ENCODE data around the gene RAB25. TPM values are rescaled to one million over a fixed set of nuclear protein-coding genes. Genes with fewer than 3 reads are reported as not detected.
A peak's percentile ranks its signal among the peaks of the same experiment; 100 is the strongest.

Gene RAB25
- total RNA-seq, 1 experiment from 2014 or later, result not detected

- Histone ChIP-seq H3K36me3 (ENCODE audit: insufficient read depth, low read length) (no peaks in the 10 kb centered on the region), H3K9ac (ENCODE audit: low read length) (no peak overlapping the region), H3K79me2 (ENCODE audit: low read length) (no peaks in the 10 kb centered on the region), H3K9me3 (ENCODE audit: low read length) (no peaks in the 10 kb centered on the region), H3K27ac (ENCODE audit: low read length) (no peak overlapping the region), H3K27me3 (ENCODE audit: low read length) (no peaks in the 10 kb centered on the region), H3K9me2 (replicated peaks; ENCODE audit: insufficient read depth, low read length) (no peaks in the 10 kb centered on the region), H3K4me3 (ENCODE audit: low read length) (no peak overlapping the region), H4K20me1 (ENCODE audit: insufficient read depth, low read depth, low read length) (no peaks in the 10 kb centered on the region), H2AFZ (ENCODE audit: low read length) (no peak overlapping the region), H3K4me1 (ENCODE audit: low read length) (peaks cover 35% of the 10 kb centered on the region), H3K4me2 (ENCODE audit: low read depth, low read length, poor library complexity, severe bottlenecking) (no peak overlapping the region)
- DNase-seq, result no peak
Measured at GRCh38 chr1:156102633-156103511, 41.9 kb downstream of the RAB25 start.

DNA sequence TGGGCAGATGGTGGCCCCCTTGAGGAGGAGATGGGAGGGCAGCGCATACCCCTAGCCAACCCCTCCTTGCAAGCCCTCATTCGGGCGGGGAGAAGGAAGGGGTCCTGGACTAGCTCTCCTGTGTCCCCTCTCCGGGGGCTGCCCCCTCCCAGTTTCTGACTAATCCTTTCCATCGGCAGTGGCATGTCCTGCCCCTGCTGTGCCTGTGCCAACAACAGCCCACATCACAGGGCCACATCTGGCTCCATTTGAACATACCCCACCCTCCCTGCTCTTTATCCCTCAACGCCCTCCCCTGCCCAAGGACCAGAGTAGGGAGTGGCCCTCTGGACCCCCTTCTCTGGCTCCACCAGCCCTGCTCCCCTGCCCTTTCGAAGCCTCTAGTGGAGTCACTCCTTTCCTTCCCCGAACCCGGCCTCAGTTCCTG is 42.6 kb downstream of the RAB25 start:
- Histone ChIP-seq H3K27me3 (ENCODE audit: low read length) (no peaks in the 10 kb centered on the region), H3K9me2 (replicated peaks; ENCODE audit: insufficient read depth, low read length) (no peaks in the 10 kb centered on the region), H3K9me3 (ENCODE audit: low read length) (no peaks in the 10 kb centered on the region), H3K79me2 (ENCODE audit: low read length) (no peaks in the 10 kb centered on the region), H3K4me3 (ENCODE audit: low read length) (no peak overlapping the region), H3K4me1 (ENCODE audit: low read length) (peaks cover 35% of the 10 kb centered on the region), H3K9ac (ENCODE audit: low read length) (no peak overlapping the region), H4K20me1 (ENCODE audit: insufficient read depth, low read depth, low read length) (no peaks in the 10 kb centered on the region), H2AFZ (ENCODE audit: low read length) (no peak overlapping the region), H3K27ac (ENCODE audit: low read length) (no peak overlapping the region), H3K4me2 (ENCODE audit: low read depth, low read length, poor library complexity, severe bottlenecking) (no peak overlapping the region), H3K36me3 (ENCODE audit: insufficient read depth, low read length) (no peaks in the 10 kb centered on the region)
- no peak for DNase-seq

DNA sequence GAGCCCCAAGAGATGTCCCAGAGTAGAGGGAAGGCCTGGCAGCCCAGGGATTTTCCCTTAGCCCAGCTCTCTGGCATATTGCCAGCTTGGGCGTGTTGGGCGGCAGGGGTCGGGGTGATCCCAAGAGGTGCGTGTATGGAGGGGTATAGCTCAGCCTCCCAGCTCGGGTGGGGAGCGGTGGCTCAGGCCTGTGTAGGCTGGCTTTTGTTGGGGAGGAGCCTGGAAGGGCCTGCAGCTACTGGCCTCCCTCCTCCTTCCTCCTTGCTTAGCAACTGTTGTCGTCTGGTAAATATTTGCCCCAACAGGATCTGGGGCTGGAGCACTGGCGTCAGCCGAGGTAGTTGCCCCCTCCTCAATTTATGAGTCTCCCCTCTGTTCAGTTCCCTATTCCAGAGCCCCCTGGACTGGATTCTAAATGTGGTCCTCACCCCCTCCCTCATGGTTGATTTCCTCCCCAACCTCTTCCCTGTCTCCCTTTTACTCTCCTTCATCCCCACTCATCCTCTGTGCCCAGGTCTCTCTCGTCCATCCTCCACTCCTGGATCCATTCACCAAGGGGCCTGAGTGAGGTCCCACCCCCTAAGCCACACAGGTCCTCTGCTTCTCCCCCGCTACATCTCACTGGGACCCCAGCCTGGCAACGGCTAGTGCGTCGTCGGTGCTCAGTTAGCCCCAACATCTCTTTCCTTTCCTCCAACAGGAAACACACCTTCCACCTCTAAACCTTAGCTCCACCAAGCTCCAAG is 43.3 kb downstream of the RAB25 start:
- H3K4me3 ChIP-seq (ENCODE audit: low read length), result no peak overlapping the region
- no peaks in the 10 kb centered on the region for H3K79me2 ChIP-seq (ENCODE audit: low read length)
- no peak overlapping the region for H2AFZ ChIP-seq (ENCODE audit: low read length)
- peak overlapping the region; percentile 99 for H3K4me2 ChIP-seq (ENCODE audit: low read depth, low read length, poor library complexity, severe bottlenecking)
- no peaks in the 10 kb centered on the region for H3K9me3 ChIP-seq (ENCODE audit: low read length)
- no peaks in the 10 kb centered on the region for H3K27me3 ChIP-seq (ENCODE audit: low read length)
- H3K9ac ChIP-seq (ENCODE audit: low read length), result peak overlapping the region; percentile 96; the same call in 1 of the 2 replicates
- no peak for DNase-seq
- H3K4me1 ChIP-seq (ENCODE audit: low read length), result peaks cover 35% of the 10 kb centered on the region
- no peaks in the 10 kb centered on the region for H4K20me1 ChIP-seq (ENCODE audit: insufficient read depth, low read depth, low read length)
- no peaks in the 10 kb centered on the region for H3K9me2 ChIP-seq (replicated peaks; ENCODE audit: insufficient read depth, low read length)
- H3K27ac ChIP-seq (ENCODE audit: low read length), result no peak overlapping the region
- no peaks in the 10 kb centered on the region for H3K36me3 ChIP-seq (ENCODE audit: insufficient read depth, low read length)

DNA sequence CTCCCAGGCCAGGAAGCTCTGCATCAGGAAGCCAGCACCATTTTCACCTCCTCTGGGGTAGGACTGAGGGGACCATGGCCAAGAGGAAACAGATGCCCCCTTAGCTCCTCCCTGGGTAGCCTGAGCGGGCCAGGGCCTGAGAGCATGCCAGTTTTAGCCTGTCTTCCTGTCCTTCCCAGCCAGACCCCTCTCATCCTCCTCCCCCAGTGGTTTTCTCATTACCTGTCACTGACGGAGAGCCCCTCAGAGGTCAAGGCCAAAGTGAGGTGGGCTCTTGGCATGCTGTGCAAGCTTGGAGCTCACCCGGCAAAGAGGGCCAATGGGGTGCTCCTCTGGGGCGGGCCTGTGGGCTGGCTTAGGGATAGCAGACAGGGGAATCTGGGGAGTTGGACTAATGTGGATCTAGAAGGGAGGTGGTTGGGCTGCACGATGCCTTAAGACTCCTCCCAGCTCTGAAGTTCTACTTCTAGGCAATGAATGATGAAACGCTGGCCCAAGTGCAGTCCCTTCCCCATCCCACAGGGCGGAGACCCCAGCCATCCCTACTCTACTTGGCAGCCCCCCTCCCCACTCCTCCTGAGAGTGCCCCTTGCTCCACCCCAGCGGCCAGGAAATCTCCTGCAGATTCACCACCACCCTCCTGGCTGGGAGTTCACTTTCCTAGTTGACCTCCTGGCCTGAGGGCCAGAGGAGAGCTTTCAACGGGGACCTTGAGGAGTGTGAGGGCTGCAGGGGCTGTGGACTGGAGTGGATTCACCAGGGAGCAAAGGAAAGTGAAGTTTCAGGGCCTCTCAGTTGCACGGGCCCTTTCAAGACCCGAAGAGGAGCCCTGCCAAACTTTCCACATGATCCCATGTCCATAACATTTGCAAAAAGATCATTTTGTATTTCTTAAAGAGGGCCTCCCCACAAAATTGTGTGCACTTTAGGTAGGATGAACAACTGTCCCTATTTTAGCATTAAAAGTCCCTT is 44.2 kb downstream of the RAB25 start:
- DNase-seq, result no peak
- Histone ChIP-seq H3K27ac (ENCODE audit: low read length) (peak overlapping the region; percentile 85), H3K9me2 (replicated peaks; ENCODE audit: insufficient read depth, low read length) (no peaks in the 10 kb centered on the region), H3K4me2 (ENCODE audit: low read depth, low read length, poor library complexity, severe bottlenecking) (peak overlapping the region; percentile 99), H4K20me1 (ENCODE audit: insufficient read depth, low read depth, low read length) (no peaks in the 10 kb centered on the region), H2AFZ (ENCODE audit: low read length) (peak overlapping the region; percentile 84), H3K4me3 (ENCODE audit: low read length) (peak overlapping the region; percentile 83), H3K36me3 (ENCODE audit: insufficient read depth, low read length) (no peaks in the 10 kb centered on the region), H3K4me1 (ENCODE audit: low read length) (peaks cover 35% of the 10 kb centered on the region), H3K79me2 (ENCODE audit: low read length) (no peaks in the 10 kb centered on the region), H3K9me3 (ENCODE audit: low read length) (no peaks in the 10 kb centered on the region), H3K27me3 (ENCODE audit: low read length) (no peaks in the 10 kb centered on the region), H3K9ac (ENCODE audit: low read length) (peak overlapping the region; percentile 96)

DNA sequence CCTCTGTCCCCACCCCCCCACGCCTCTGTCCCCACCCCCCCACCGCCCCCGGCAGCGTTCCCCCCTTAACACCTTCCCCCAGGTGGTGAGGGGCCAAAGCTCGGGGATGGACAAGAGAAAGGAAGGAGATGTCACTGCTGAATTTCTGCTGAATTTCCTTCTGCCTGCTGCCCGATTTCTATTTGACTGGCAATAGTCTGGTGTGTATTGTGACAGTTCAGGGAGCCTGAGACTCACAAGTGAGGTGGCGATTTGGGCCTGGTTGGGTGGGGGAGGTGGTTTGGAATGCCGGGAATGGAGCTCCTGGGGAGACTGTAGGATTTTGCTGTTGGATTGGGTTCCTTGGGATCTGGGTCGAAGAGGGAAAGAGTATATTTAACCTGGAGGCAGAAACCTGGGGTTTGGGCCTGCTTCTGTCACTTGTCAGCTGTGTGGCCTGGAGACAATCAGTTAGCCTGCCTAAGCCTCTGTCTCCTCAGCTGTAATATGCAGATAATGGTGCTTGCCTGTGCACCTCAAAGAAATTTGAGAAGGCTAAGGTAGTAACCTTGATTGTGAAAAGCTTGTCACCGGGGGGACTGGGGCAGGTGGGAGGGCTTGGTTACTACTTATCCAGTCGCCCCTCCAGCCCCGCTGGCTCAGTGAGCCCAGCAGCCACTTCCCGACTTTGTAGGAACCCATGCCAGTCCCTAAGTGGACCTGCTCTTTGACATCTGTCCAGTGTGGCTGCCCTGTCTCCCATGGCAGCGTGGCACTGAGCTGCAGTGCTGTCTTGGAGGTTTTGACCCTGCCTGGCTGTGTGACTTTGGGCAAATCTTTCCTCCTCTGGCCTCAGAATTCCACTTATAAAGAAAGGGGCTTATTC is 45.9 kb downstream of the RAB25 start:
- peak overlapping the region; percentile 95 for H2AFZ ChIP-seq (ENCODE audit: low read length)
- H3K4me3 ChIP-seq (ENCODE audit: low read length), result peak overlapping the region; percentile 45; the same call in 1 of the 2 replicates
- H3K27me3 ChIP-seq (ENCODE audit: low read length), result no peaks in the 10 kb centered on the region
- no peaks in the 10 kb centered on the region for H3K79me2 ChIP-seq (ENCODE audit: low read length)
- peak overlapping the region; percentile 99 for H3K4me2 ChIP-seq (ENCODE audit: low read depth, low read length, poor library complexity, severe bottlenecking)
- no peaks in the 10 kb centered on the region for H3K36me3 ChIP-seq (ENCODE audit: insufficient read depth, low read length)
- peak overlapping the region; percentile 56 for H3K9ac ChIP-seq (ENCODE audit: low read length)
- no peaks in the 10 kb centered on the region for H4K20me1 ChIP-seq (ENCODE audit: insufficient read depth, low read depth, low read length)
- peak overlapping the region; percentile 40; the same call in 1 of the 2 replicates for H3K27ac ChIP-seq (ENCODE audit: low read length)
- no peaks in the 10 kb centered on the region for H3K9me2 ChIP-seq (replicated peaks; ENCODE audit: insufficient read depth, low read length)
- H3K4me1 ChIP-seq (ENCODE audit: low read length), result peaks cover 35% of the 10 kb centered on the region
- H3K9me3 ChIP-seq (ENCODE audit: low read length), result no peaks in the 10 kb centered on the region
- DNase-seq, result no peak

- H2AFZ ChIP-seq (ENCODE audit: low read length), result no peak overlapping the region
- H4K20me1 ChIP-seq (ENCODE audit: insufficient read depth, low read depth, low read length), result no peaks in the 10 kb centered on the region
- no peak overlapping the region for H3K4me3 ChIP-seq (ENCODE audit: low read length)
- no peak overlapping the region for H3K9ac ChIP-seq (ENCODE audit: low read length)
- no peaks in the 10 kb centered on the region for H3K27me3 ChIP-seq (ENCODE audit: low read length)
- no peak overlapping the region for H3K4me2 ChIP-seq (ENCODE audit: low read depth, low read length, poor library complexity, severe bottlenecking)
- no peaks in the 10 kb centered on the region for H3K9me3 ChIP-seq (ENCODE audit: low read length)
- H3K79me2 ChIP-seq (ENCODE audit: low read length), result no peaks in the 10 kb centered on the region
- H3K4me1 ChIP-seq (ENCODE audit: low read length), result peaks cover 35% of the 10 kb centered on the region
- no peak for DNase-seq
- H3K36me3 ChIP-seq (ENCODE audit: insufficient read depth, low read length), result no peaks in the 10 kb centered on the region
- no peak overlapping the region for H3K27ac ChIP-seq (ENCODE audit: low read length)
- H3K9me2 ChIP-seq (replicated peaks; ENCODE audit: insufficient read depth, low read length), result no peaks in the 10 kb centered on the region
Measured at GRCh38 chr1:156108057-156108456, 47.1 kb downstream of the RAB25 start.

DNA sequence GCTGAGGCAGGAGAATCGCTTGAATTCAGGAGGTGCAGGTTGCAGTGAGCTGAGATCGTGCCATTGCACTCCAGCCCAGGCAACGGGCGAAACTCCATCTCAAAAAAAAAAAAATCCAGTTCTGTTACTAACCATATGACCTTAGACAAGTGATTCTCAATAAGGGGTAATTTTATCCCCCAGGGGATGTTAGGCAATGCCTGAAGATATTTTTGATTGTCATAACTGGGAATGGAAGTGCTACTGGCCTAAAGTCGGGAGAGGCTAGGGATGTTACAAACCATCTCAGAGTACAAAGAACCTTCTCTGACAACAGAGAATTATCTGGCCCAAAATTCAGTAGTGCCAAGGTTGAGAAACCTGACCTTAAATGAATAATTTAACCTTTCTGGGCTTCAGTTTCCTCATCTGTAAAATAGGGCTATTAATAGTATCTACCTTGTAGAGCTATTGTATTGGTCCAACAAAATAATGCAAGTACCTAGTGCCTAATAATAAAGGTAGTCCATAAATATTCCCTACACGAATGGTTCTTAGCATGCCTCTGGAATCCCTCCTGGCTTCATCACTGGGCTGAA is 47.8 kb downstream of the RAB25 start:
- Histone ChIP-seq H3K27ac (ENCODE audit: low read length) (no peak overlapping the region), H3K4me2 (ENCODE audit: low read depth, low read length, poor library complexity, severe bottlenecking) (no peak overlapping the region), H3K4me1 (ENCODE audit: low read length) (peaks cover 32% of the 10 kb centered on the region), H3K9me3 (ENCODE audit: low read length) (no peaks in the 10 kb centered on the region), H3K9ac (ENCODE audit: low read length) (no peak overlapping the region), H3K27me3 (ENCODE audit: low read length) (no peaks in the 10 kb centered on the region), H4K20me1 (ENCODE audit: insufficient read depth, low read depth, low read length) (no peaks in the 10 kb centered on the region), H3K4me3 (ENCODE audit: low read length) (no peak overlapping the region), H2AFZ (ENCODE audit: low read length) (no peak overlapping the region), H3K79me2 (ENCODE audit: low read length) (no peaks in the 10 kb centered on the region), H3K36me3 (ENCODE audit: insufficient read depth, low read length) (no peaks in the 10 kb centered on the region), H3K9me2 (replicated peaks; ENCODE audit: insufficient read depth, low read length) (no peaks in the 10 kb centered on the region)
- DNase-seq, result no peak
